GM19328 (cell line): Measurements from ENCODE around the gene MEGF8.

ENCODE experiments used
- ATAC-seq: cut with Tn5 transposase; IDR thresholded peaks from one replicate; pipeline ENCODE4 v1.9.1; 2021; ENCODE audit warnings: mild to moderate bottlenecking, moderate library complexity; ENCODE audit not compliant: unreplicated experiment

MEGF8 gene

DNA sequence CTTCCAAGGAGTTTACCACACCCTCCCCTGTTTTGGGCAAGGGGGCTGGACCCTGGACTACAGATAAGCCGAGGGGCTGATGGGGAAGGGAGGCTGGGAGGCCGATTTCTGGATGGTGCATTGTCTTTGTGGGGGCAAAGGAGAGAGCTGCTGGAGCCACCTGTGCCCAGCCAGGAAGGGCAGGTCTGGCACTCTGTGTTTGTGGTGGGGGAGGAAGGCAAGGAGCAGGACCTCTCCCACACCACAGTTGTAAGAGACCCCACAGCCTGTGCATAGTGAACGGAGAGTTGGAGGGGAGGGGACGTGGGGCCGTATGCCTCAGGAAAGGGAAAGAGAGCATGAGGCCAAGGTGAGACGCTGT, 39.5 kb upstream of the MEGF8 start:
- no peak for ATAC-seq

- no peak for ATAC-seq
Measured at GRCh38 chr19:42286349-42287016, 39.0 kb upstream of the MEGF8 start.

DNA sequence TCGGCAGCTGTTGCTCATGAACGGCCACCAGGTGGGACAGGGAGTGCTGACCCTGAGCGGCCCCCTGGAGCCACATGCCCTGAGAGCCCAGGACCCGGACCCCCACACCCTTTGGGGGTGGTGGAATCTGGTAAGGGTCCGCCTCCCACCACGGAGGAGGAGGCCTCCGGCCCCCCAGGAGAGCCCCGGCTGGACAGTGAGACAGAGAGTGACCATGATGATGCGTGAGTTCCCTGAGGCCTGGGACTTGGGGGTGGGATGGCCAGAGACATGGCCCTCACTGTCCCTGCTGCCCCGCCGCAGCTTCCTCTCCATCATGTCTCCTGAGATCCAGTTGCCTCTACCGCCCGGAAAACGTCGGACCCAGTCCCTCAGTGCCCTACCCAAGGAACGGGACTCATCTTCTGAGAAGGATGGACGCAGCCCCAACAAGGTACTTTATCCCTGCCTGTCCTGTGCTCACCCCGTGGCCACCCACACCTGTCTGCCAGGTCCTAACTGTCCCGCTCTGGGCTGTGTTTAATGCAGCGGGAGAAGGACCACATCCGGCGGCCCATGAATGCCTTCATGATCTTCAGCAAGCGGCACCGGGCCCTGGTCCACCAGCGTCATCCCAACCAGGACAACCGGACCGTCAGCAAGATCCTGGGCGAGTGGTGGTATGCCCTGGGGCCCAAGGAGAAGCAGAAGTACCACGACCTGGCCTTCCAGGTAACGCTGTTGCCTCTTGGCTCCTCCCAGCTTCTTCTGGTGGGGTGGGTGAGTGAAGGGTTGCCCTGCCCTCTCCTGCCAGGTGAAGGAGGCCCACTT, 38.2 kb upstream of the MEGF8 start:
- ATAC-seq, result no peak

GRCh38 chr19:42287827-42288107, 37.7 kb upstream of the MEGF8 start:
- no peak for ATAC-seq

GRCh38 chr19:42288387-42288786, 37.0 kb upstream of the MEGF8 start:
- ATAC-seq, result no peak

DNA sequence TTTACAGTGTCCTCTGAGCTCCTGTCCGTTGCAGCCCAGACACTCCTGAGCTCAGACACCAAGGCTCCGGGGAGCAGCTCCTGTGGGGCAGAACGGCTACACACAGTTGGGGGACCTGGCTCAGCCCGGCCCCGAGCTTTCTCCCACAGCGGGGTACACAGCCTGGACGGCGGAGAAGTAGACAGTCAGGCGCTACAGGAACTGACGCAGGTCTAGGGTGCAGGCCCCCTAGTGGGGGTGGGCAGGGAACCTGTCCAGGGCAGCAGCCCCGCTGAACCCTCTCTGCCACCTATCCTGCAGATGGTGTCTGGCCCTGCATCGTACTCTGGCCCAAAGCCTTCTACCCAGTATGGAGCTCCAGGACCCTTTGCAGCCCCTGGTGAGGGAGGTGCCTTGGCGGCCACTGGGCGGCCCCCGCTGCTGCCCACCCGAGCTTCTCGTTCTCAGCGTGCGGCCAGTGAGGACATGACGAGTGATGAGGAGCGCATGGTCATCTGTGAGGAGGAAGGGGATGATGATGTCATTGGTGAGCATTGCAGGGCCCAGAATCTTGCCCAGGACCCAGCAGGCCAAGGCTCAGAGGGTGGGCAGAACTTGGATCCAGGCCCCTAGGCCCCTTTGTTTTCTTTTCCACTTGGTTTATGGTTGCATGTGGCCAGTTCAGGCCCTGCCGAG, 36.4 kb upstream of the MEGF8 start:
- no peak for ATAC-seq

GRCh38 chr19:42289556-42290041, 35.8 kb upstream of the MEGF8 start:
- no peak for ATAC-seq

GRCh38 chr19:42290136-42290522, 35.3 kb upstream of the MEGF8 start:
- no peak for ATAC-seq

GRCh38 chr19:42290523-42291434, 34.7 kb upstream of the MEGF8 start:
- ATAC-seq, result no peak

DNA sequence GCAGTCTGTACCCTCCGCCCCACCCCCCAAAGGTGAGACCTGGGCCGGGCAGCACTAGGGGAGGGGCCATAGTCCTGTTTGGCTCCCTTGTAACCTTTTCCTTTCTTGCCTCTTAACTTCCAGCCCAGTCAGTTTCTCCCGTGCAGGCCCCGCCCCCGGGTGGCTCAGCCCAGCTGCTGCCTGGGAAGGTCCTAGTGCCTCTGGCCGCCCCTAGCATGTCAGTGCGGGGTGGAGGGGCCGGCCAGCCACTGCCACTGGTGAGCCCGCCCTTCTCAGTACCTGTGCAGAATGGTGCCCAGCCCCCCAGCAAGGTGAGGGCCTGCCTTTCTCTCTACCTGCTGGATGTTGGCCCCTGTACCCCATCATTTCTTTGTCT, 34.0 kb upstream of the MEGF8 start:
- ATAC-seq, result no peak

DNA sequence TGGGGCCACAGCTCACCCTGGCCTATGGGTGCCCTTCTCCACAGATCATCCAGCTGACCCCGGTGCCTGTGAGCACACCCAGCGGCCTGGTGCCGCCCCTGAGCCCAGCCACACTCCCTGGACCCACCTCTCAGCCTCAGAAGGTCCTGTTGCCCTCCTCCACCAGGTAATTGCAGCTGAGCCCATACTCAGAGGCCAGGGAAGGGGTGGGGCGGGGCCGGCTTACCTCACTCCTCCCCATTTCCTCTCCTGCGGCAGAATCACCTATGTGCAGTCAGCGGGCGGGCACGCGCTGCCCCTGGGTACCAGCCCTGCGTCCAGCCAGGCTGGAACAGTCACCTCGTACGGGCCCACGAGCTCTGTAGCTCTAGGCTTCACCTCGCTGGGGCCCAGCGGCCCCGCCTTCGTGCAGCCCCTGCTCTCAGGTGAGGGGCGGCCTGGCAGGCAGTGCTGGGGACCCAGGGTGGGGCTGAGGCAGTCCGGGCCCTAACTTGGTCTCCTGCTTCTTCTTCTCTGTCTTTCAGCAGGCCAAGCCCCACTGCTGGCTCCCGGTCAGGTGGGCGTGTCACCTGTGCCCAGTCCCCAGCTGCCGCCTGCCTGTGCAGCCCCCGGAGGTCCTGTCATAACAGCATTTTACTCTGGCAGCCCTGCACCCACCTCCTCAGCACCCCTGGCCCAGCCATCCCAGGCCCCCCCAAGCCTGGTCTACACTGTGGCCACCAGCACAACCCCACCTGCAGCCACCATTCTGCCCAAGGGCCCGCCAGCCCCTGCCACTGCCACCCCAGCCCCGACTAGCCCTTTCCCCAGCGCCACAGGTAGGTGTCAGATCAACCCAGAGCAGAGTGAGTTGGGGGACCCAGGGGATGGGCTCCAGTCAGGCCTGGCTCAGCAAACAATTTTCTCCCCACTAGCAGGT, 33.1 kb upstream of the MEGF8 start:
- no peak for ATAC-seq

DNA sequence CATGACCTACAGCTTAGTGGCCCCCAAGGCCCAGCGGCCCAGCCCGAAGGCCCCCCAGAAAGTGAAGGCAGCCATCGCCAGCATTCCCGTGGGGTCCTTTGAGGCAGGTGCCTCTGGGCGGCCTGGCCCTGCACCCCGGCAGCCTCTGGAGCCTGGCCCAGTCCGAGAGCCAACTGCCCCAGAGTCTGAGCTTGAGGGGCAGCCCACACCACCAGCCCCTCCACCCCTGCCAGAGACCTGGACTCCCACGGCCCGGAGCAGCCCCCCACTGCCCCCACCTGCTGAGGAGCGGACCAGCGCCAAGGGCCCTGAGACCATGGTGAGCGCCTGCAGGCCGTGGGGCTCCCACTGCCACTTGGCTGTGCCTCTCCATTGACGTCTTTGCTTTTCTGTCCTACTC, 32.5 kb upstream of the MEGF8 start:
- no peak for ATAC-seq

- ATAC-seq, result no peak
Measured at GRCh38 chr19:42293540-42293939, 31.9 kb upstream of the MEGF8 start.

GRCh38 chr19:42293948-42294347, 31.5 kb upstream of the MEGF8 start:
- no peak for ATAC-seq

- ATAC-seq, result no peak
Measured at GRCh38 chr19:42294471-42295137, 30.8 kb upstream of the MEGF8 start.

- no peak for ATAC-seq
Measured at GRCh38 chr19:42295342-42295741, 30.1 kb upstream of the MEGF8 start.

- no peak for ATAC-seq
Measured at GRCh38 chr19:42295831-42296525, 29.5 kb upstream of the MEGF8 start.

DNA sequence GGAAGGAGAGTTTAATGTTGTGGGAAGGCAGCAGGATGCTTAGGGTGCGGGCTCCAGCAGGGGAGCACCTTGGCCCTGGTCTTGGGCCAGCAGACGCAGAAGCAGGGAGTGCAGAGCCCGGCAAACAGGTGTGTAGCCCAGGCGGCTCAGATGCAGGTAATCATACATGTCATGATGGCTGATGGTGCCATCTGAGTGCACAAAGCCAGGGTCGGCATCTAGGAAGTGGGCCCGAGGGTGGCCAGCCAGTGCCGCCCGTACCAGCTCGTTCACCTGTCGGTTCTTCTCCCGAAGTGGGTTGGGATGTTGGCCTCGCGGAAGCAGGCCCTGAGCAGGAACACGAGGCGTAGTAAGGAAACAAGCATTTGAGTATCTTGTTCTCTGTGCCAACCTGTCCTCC, 28.4 kb upstream of the MEGF8 start:
- no peak for ATAC-seq

GRCh38 chr19:42301646-42302203, 23.7 kb upstream of the MEGF8 start, which contains the start of gene PRR19:
PRR19 (plus strand) TSS chr19:42302132; CDS start chr19:42309585, 7,453 bp downstream.
- no peak for ATAC-seq
